GM23248 (cell line): ENCODE measurements around the gene CEMP1.

Source experiments
- EZH2 ChIP-seq: fragments of 200-600 bp; sonication (generic); IDR thresholded peaks from 2 replicates; pipeline ENCODE4 v1.6.1; 2018; ENCODE audit warnings: antibody characterized with exemption, mild to moderate bottlenecking; ENCODE audit not compliant: insufficient read depth, poor library complexity, severe bottlenecking
- EZH2phosphoT487 ChIP-seq: fragments of 200-600 bp; sonication (generic); IDR thresholded peaks from 2 replicates; pipeline ENCODE4 v1.6.1; 2018; ENCODE audit warnings: antibody characterized with exemption, moderate library complexity, mild to moderate bottlenecking, low read depth; ENCODE audit not compliant: insufficient read depth

GRCh38 chr16:2511128-2511800 lies 19.9 kb downstream of the CEMP1 start:
- no peak for TF ChIP-seq EZH2
- no peak for TF ChIP-seq EZH2phosphoT487
